ENCODE data around the gene AGO4. TPM values are rescaled to one million over a fixed set of nuclear protein-coding genes. Genes with fewer than 3 reads are reported as not detected.

The AGO4 gene
- total and polyA plus RNA-seq, 2 donors (not counting 1 experiment from before 2014, with no cell fraction given) = 7.8 to 22.6 TPM

GRCh38 chr1:35883635-35884101 is 75.9 kb downstream of the AGO4 start:
- Mint-ChIP-seq H3K27ac (peak overlapping the region; percentile 91), H3K4me1 (peaks cover 56% of the 10 kb centered on the region), H3K4me3 (peak overlapping the region; percentile 94), H3K9me3 (ENCODE audit: insufficient read depth) (no peaks in the 10 kb centered on the region), H3K27me3 (peaks cover 4% of the 10 kb centered on the region)
- ATAC-seq (ENCODE audit: low read depth) = peak; percentile 10
- Histone ChIP-seq H3K36me3 (replicated peaks in 1 of 2; ENCODE audit: control extremely low read depth in 1 of 2, control insufficient read depth in 1 of 2, extremely low read depth in 1 of 2, insufficient read depth in 2 of 2, low read length in 1 of 2) (no peaks in the 10 kb centered on the region), H3K79me2 (ENCODE audit: control insufficient read depth, insufficient read depth, low read length) (peaks cover 32% of the 10 kb centered on the region), H3K9ac (ENCODE audit: low read length) (peak overlapping the region; percentile 99), H3K9me3 (ENCODE audit: control extremely low read depth in 1 of 3, control insufficient read depth in 2 of 3, insufficient read depth in 1 of 3, low read length in 2 of 3) (no peaks in the 10 kb centered on the region), H2AFZ (ENCODE audit: insufficient read depth, low read depth, low read length, poor library complexity, severe bottlenecking) (peak overlapping the region; percentile 95), H4K20me1 (ENCODE audit: control insufficient read depth, insufficient read depth, low read length, poor library complexity, severe bottlenecking) (peaks cover 15% of the 10 kb centered on the region), H3K27ac (ENCODE audit: low read length in 2 of 2) (peak overlapping the region; percentile 64 to 82), H3K4me1 (ENCODE audit: control insufficient read depth in 2 of 2, insufficient read depth in 2 of 2, low read length in 2 of 2) (peaks cover 34 to 50% of the 10 kb centered on the region in 2 donors), H3K4me2 (replicated peaks; ENCODE audit: low read depth, low read length, poor library complexity, severe bottlenecking) (peak overlapping the region; percentile 98), H3K4me3 (ENCODE audit: control extremely low read depth in 1 of 5, extremely low read depth in 1 of 5, insufficient read depth in 1 of 5, low read depth in 2 of 5, low read length in 4 of 5) (peak overlapping the region; percentile 67 to 100 (median 94)), H3K27me3 (replicated peaks in 1 of 4; ENCODE audit: control extremely low read depth in 1 of 4, control insufficient read depth in 3 of 4, insufficient read depth in 4 of 4, low read length in 3 of 4) (no peaks in the 10 kb centered on the region)
- WGBS (ENCODE audit: insufficient coverage) = 0% methylated on average over 19 of the region's 29 CpGs
- DNase-seq = peak; percentile 65
- ChIA-PET POLR2A (interaction anchor here (0.5 to 0.7 kb wide), 2 partner anchors 9 to 43 kb away, joined by 3 to 4 read pairs; no protein-coding TSS in a partner anchor), CTCF (interaction anchor here (0.6 to 2.4 kb wide), 13 partner anchors 8 to 1024 kb away, joined by 3 to 16 read pairs (median 5); partner anchors contain the start of genes AGO3 and SMIM12)
- intact Hi-C loops (cut with micrococcal nuclease) = loop anchor here (1.0 to 2.0 kb wide), 3 partner anchors 11 to 205 kb away; partner anchors contain the start of gene ADPRS
- TF ChIP-seq CTCF (IDR thresholded peaks at IDR 0.05) (no peak), EZH2 (IDR thresholded peaks at IDR 0.05; ENCODE audit: borderline replicate concordance, insufficient read depth, low read depth, low read length, poor library complexity, severe bottlenecking) (no peak)

- POLR2A ChIA-PET = no interaction called here
- peaks cover 32% of the 10 kb centered on the region for H3K79me2 ChIP-seq (ENCODE audit: control insufficient read depth, insufficient read depth, low read length)
- WGBS (ENCODE audit: insufficient coverage) = no CpG with 5 or more reads among the region's 2 CpGs
- no peak overlapping the region for H2AFZ ChIP-seq (ENCODE audit: insufficient read depth, low read depth, low read length, poor library complexity, severe bottlenecking)
- Mint-ChIP-seq H3K9me3 (ENCODE audit: insufficient read depth) (no peaks in the 10 kb centered on the region), H3K27ac (peak overlapping the region; percentile 87), H3K4me3 (peak overlapping the region; percentile 50), H3K4me1 (peaks cover 59% of the 10 kb centered on the region), H3K27me3 (peaks cover under 1% of the 10 kb centered on the region)
- CTCF ChIA-PET = interaction anchor here (0.9 to 2.0 kb wide), 2 partner anchors 12 to 44 kb away, joined by 3 to 4 read pairs; no protein-coding TSS in a partner anchor
- no peak for ATAC-seq (ENCODE audit: low read depth)
- no peak for DNase-seq
- H3K27me3 ChIP-seq (replicated peaks in 1 of 4; ENCODE audit: control extremely low read depth in 1 of 4, control insufficient read depth in 3 of 4, insufficient read depth in 4 of 4, low read length in 3 of 4) = no peaks in the 10 kb centered on the region
- H3K4me2 ChIP-seq (replicated peaks; ENCODE audit: low read depth, low read length, poor library complexity, severe bottlenecking) = no peak overlapping the region
- H3K9me3 ChIP-seq (ENCODE audit: control extremely low read depth in 1 of 3, control insufficient read depth in 2 of 3, insufficient read depth in 1 of 3, low read length in 2 of 3) = no peaks in the 10 kb centered on the region
- peak overlapping the region in 1 of 2 donors; percentile 82 for H3K27ac ChIP-seq (ENCODE audit: low read length in 2 of 2)
- TF ChIP-seq CTCF (IDR thresholded peaks at IDR 0.05) (no peak), EZH2 (IDR thresholded peaks at IDR 0.05; ENCODE audit: borderline replicate concordance, insufficient read depth, low read depth, low read length, poor library complexity, severe bottlenecking) (no peak)
- no peak overlapping the region for H3K9ac ChIP-seq (ENCODE audit: low read length)
- peaks cover 34 to 50% of the 10 kb centered on the region in 2 donors for H3K4me1 ChIP-seq (ENCODE audit: control insufficient read depth in 2 of 2, insufficient read depth in 2 of 2, low read length in 2 of 2)
- H3K36me3 ChIP-seq (replicated peaks in 1 of 2; ENCODE audit: control extremely low read depth in 1 of 2, control insufficient read depth in 1 of 2, extremely low read depth in 1 of 2, insufficient read depth in 2 of 2, low read length in 1 of 2) = no peaks in the 10 kb centered on the region
- H4K20me1 ChIP-seq (ENCODE audit: control insufficient read depth, insufficient read depth, low read length, poor library complexity, severe bottlenecking) = peaks cover 15% of the 10 kb centered on the region
- intact Hi-C loops (cut with micrococcal nuclease) = no loop called here
- H3K4me3 ChIP-seq (ENCODE audit: control extremely low read depth in 1 of 5, extremely low read depth in 1 of 5, insufficient read depth in 1 of 5, low read depth in 2 of 5, low read length in 4 of 5) = no peak overlapping the region
These were observed 77.1 kb downstream of the AGO4 start for GRCh38 chr1:35884934-35885333.
